C4-2B (cell line): ENCODE results near the gene AUH.

Source experiments
- H3K27ac ChIP-seq: fragments of 450-650 bp; 2 replicates; pipeline ENCODE4 v1.5.1; 2017
- ZFX ChIP-seq: fragments of 450-650 bp; IDR thresholded peaks from 2 replicates; pipeline ENCODE4 v1.6.1; 2017
- TF ChIP-seq, protein P1 (sequence below): fragments of 450-650 bp; conservative IDR thresholded peaks from 2 replicates; pipeline ENCODE4 v1.5.1; 2017; ENCODE audit warnings: mild to moderate bottlenecking

Gene AUH

GRCh38 chr9:91177081-91177480 is 184.6 kb downstream of the AUH start:
- TF ChIP-seq ZFX: no peak
- TF ChIP-seq, protein P1, sequence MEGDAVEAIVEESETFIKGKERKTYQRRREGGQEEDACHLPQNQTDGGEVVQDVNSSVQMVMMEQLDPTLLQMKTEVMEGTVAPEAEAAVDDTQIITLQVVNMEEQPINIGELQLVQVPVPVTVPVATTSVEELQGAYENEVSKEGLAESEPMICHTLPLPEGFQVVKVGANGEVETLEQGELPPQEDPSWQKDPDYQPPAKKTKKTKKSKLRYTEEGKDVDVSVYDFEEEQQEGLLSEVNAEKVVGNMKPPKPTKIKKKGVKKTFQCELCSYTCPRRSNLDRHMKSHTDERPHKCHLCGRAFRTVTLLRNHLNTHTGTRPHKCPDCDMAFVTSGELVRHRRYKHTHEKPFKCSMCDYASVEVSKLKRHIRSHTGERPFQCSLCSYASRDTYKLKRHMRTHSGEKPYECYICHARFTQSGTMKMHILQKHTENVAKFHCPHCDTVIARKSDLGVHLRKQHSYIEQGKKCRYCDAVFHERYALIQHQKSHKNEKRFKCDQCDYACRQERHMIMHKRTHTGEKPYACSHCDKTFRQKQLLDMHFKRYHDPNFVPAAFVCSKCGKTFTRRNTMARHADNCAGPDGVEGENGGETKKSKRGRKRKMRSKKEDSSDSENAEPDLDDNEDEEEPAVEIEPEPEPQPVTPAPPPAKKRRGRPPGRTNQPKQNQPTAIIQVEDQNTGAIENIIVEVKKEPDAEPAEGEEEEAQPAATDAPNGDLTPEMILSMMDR: no peak
- no peak overlapping the region for H3K27ac ChIP-seq

DNA sequence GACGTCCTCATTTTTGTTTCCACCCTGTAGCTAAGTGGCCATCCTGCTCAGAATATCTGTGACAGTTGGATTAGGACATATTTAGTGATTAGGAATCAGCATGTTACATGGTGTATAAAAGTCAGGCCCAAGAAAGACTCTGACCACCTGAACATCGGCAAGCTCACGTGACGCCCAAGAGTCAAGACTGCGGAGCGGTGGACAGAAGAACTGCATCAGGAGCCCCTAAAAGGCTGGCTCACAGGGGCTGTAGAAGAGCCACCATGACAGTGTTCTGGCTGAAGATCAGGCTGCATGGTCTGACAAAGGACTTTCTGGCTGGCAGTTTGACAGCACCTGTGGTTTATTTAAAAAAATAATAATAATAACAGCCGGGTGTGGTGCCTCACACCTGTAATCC is 185.3 kb downstream of the AUH start:
- no peak for TF ChIP-seq ZFX
- TF ChIP-seq, protein P1: no peak
- H3K27ac ChIP-seq: no peak overlapping the region

GRCh38 chr9:91174772-91175171 is 186.9 kb downstream of the AUH start:
- TF ChIP-seq ZFX: no peak
- TF ChIP-seq, protein P1: no peak
- H3K27ac ChIP-seq: no peak overlapping the region

DNA sequence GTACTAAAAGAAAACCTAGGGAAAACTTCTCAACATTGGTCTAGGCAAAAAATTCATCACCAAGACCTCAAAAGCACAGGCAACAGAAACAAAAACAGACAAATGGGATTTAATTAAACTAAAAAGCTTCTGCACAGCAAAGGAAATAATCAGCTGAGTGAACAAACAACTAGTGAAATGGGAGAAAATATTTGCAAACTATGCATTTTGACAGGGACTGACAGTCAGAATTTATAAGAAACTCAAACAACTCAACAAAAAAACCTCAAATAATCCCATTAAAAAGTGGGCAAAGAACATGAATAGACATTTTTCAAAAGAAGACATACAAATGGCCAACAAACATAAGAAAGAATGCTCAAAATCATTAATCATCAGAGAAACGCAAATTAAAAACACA is 189.4 kb downstream of the AUH start:
- no peak overlapping the region for H3K27ac ChIP-seq
- TF ChIP-seq, protein P1: no peak
- TF ChIP-seq ZFX: no peak

GRCh38 chr9:91170951-91171350 is 190.8 kb downstream of the AUH start:
- TF ChIP-seq ZFX: no peak
- TF ChIP-seq, protein P1: no peak
- no peak overlapping the region for H3K27ac ChIP-seq

- TF ChIP-seq, protein P1: no peak
- no peak for TF ChIP-seq ZFX
- H3K27ac ChIP-seq: no peak overlapping the region
These were observed 194.8 kb downstream of the AUH start for GRCh38 chr9:91166796-91167366.

DNA sequence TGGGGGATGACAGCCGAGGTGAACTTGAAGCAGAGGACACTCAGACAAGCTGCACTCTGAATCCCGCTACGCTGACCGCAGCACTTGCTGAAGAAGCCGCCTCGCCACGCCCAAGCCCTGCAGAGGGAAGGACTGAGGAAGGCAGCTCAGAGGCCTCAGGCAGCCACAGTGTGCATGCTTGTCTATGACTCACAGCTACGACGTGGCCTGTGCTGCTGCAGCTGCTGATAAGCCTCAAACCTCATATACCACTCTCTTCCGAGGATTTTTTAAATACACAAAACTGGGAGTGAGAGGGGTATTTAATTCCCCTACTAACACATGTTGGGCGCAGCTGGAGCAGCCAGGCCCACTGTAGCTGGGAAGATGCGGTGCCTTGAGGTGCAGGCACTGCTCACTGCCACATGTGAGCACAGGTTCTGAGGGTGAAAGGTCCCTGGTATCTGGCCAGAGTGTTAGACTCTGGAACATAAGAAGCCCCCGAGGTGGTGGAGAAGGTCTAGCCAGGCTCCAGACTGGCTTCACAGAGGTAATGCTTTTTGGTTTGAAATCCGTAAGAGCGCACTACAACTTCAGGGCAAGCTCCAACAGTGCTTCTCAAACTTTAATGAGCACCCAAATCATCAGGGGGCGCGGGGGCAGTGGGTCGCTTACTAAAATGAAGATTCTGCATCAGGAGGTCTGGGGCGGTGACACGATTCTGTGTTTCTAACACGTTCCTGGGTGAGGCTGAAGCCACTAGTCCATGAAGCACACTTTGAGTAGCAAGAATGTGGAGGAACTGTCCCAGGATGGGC is 196.8 kb downstream of the AUH start:
- no peak overlapping the region for H3K27ac ChIP-seq

More for the DNA sequence above, 196.8 kb downstream of the AUH start:
- TF ChIP-seq, protein P1: no peak
- no peak for TF ChIP-seq ZFX
